Liver (tissue), 9 donors: Measurements from ENCODE around the gene GLI1. TPM values are rescaled to one million over a fixed set of nuclear protein-coding genes. Genes with fewer than 3 reads are reported as not detected.
A peak's percentile ranks its signal among the peaks of the same experiment; 100 is the strongest.

Experiments used
- DNase-seq: peaks from one replicate; pipeline ENCODE4 v3.0.0-alpha.2; 2017; ENCODE audit warnings: low spot score
- H3K27ac ChIP-seq, 2 donors: one replicate each; pipeline ENCODE4 v1.7.0; 2013; ENCODE audit warnings: inconsistent platforms in 2 of 2, low read length in 2 of 2, control low read depth in 1 of 2, low read depth in 1 of 2, mild to moderate bottlenecking in 1 of 2
- H3K27me3 ChIP-seq, 4 donors: one replicate each; pipeline versions ENCODE4 v1.6.1 to v1.7.0; 2013; ENCODE audit warnings: low read length in 3 of 4, inconsistent platforms in 1 of 4, mild to moderate bottlenecking in 1 of 4, moderate library complexity in 1 of 4; ENCODE audit not compliant: control insufficient read depth in 4 of 4, insufficient read depth in 4 of 4
- H3K36me3 ChIP-seq, 4 donors: one replicate each; pipeline versions ENCODE4 v1.6.1 to v1.7.0; 2013; ENCODE audit warnings: low read length in 3 of 4, mild to moderate bottlenecking in 3 of 4, low read depth in 1 of 4, moderate library complexity in 1 of 4; ENCODE audit not compliant: control insufficient read depth in 4 of 4, insufficient read depth in 3 of 4
- H3K4me1 ChIP-seq, 4 donors: one replicate each; pipeline versions ENCODE4 v1.6.1 to v1.7.0; 2013; ENCODE audit warnings: low read length in 3 of 4, mild to moderate bottlenecking in 3 of 4, moderate library complexity in 1 of 4; ENCODE audit not compliant: control insufficient read depth in 4 of 4, insufficient read depth in 4 of 4
- H3K4me3 ChIP-seq, 3 donors: one replicate each; pipeline versions ENCODE4 v1.6.1 to v1.7.0; 2013; ENCODE audit warnings: low read length in 3 of 3, control low read depth in 1 of 3, low read depth in 1 of 3, mild to moderate bottlenecking in 1 of 3
- H3K9ac ChIP-seq, 2 donors: one replicate each; pipeline ENCODE4 v1.7.0; 2013; ENCODE audit warnings: low read length in 2 of 2, mild to moderate bottlenecking in 2 of 2, moderate library complexity in 2 of 2, control low read depth in 1 of 2, low read depth in 1 of 2
- H3K9me3 ChIP-seq, 4 donors: one replicate each; pipeline versions ENCODE4 v1.6.1 to v1.7.0; 2013; ENCODE audit warnings: low read length in 3 of 4; ENCODE audit not compliant: control insufficient read depth in 4 of 4
- ATF3 ChIP-seq: IDR thresholded peaks from 2 replicates; pipeline ENCODE4 v1.6.1; 2016; ENCODE audit warnings: antibody characterized with exemption
- EGR1 ChIP-seq, 2 donors: IDR thresholded peaks; 2 replicates each; pipeline ENCODE4 v1.6.1; 2016 to 2018; ENCODE audit warnings: antibody characterized with exemption in 2 of 2, low read depth in 2 of 2
- FOXA1 ChIP-seq: IDR thresholded peaks from 2 replicates; pipeline ENCODE4 v1.6.1; 2016; ENCODE audit warnings: antibody characterized with exemption
- FOXA2 ChIP-seq: IDR thresholded peaks from 2 replicates; pipeline ENCODE4 v1.6.1; 2016; ENCODE audit warnings: antibody characterized with exemption
- GABPA ChIP-seq, 2 donors: IDR thresholded peaks in 1 of 2; conservative IDR thresholded peaks in 1 of 2; 2 replicates each; pipeline ENCODE4 v1.6.1; 2016; ENCODE audit warnings: antibody characterized with exemption in 2 of 2, mild to moderate bottlenecking in 1 of 2, moderate library complexity in 1 of 2
- HNF4A ChIP-seq, 2 donors: conservative IDR thresholded peaks; 2 replicates each; pipeline ENCODE4 v1.6.1; 2016; ENCODE audit warnings: antibody characterized with exemption in 2 of 2, mild to moderate bottlenecking in 2 of 2
- HNF4G ChIP-seq: IDR thresholded peaks from 2 replicates; pipeline ENCODE4 v1.6.1; 2016; ENCODE audit warnings: antibody characterized with exemption
- JUND ChIP-seq, 2 donors: IDR thresholded peaks; 2 replicates each; pipeline ENCODE4 v1.6.1; 2016; ENCODE audit warnings: antibody characterized with exemption in 2 of 2
- NR2F2 ChIP-seq: IDR thresholded peaks from 2 replicates; pipeline ENCODE4 v1.6.1; 2016; ENCODE audit warnings: antibody characterized with exemption
- RAD21 ChIP-seq, 2 donors: IDR thresholded peaks; 2 replicates each; pipeline ENCODE4 v1.6.1; 2016; ENCODE audit warnings: antibody characterized with exemption in 2 of 2, mild to moderate bottlenecking in 2 of 2
- RXRA ChIP-seq, 2 donors: IDR thresholded peaks; 2 replicates each; pipeline ENCODE4 v1.6.1; 2017 to 2018; ENCODE audit warnings: antibody characterized with exemption in 2 of 2, mild to moderate bottlenecking in 1 of 2
- SP1 ChIP-seq: IDR thresholded peaks from 2 replicates; pipeline ENCODE4 v1.6.1; 2018; ENCODE audit warnings: antibody characterized with exemption, mild to moderate bottlenecking
- TAF1 ChIP-seq: conservative IDR thresholded peaks from 2 replicates; pipeline ENCODE4 v1.6.1; 2016; ENCODE audit warnings: antibody characterized with exemption, mild to moderate bottlenecking
- YY1 ChIP-seq: IDR thresholded peaks from 2 replicates; pipeline ENCODE4 v1.6.1; 2016; ENCODE audit warnings: antibody characterized with exemption, mild to moderate bottlenecking
- WGBS: extraction: QIAGEN DNeasy Blood & Tissue Kit; methylation state at CpG from one replicate; pipeline ENCODE4 v1.1.7; 2013; 5-methylcytosine and 5-hydroxymethylcytosine counted together
- polyA plus RNA-seq, 2 donors: library from polyadenylated mRNA; stranded (reverse) in 1 of 2; unstranded in 1 of 2; fragments of 200-250 nt in 1 of 2; fragments of >200 nt in 1 of 2; fragmentation: Nextera tagmentation in 1 of 2; extraction: Ambion mirVana in 1 of 2; gene quantifications; one replicate each; pipeline versions ENCODE4 v1.2.1 to v1.2.3, GENCODE V29; 2013 to 2015
- total RNA-seq, 2 donors: library from RNA; depleted of rRNA; stranded (reverse); fragments of >200 nt; gene quantifications; one replicate each; pipeline ENCODE4 v1.2.3, GENCODE V29; 2014
- TF ChIP-seq, protein P1 (sequence below): IDR thresholded peaks from 2 replicates; pipeline ENCODE4 v1.6.1; 2016; ENCODE audit warnings: antibody characterized with exemption, mild to moderate bottlenecking
- TF ChIP-seq, protein P2 (sequence below): IDR thresholded peaks from 2 replicates; pipeline ENCODE4 v1.6.1; 2016; ENCODE audit warnings: antibody characterized with exemption
- TF ChIP-seq, protein P3 (sequence below): IDR thresholded peaks from 2 replicates; pipeline ENCODE4 v1.6.1; 2016; ENCODE audit warnings: antibody characterized with exemption
- TF ChIP-seq, protein P4 (sequence below): fragments of 150-350 bp; IDR thresholded peaks from 2 replicates; pipeline ENCODE4 v1.5.1; 2017; ENCODE audit warnings: improper control_type of control experiment, low read depth, low read length; ENCODE audit not compliant: missing input control
- donor health status: healthy.
- donor health status: healthy.
- donor health status: healthy.
- donor health status: healthy.
- donor health status: healthy.

GLI1 gene
- total and polyA plus RNA-seq, 4 donors, result 0.09 to 0.44 (median 0.24) TPM

DNA sequence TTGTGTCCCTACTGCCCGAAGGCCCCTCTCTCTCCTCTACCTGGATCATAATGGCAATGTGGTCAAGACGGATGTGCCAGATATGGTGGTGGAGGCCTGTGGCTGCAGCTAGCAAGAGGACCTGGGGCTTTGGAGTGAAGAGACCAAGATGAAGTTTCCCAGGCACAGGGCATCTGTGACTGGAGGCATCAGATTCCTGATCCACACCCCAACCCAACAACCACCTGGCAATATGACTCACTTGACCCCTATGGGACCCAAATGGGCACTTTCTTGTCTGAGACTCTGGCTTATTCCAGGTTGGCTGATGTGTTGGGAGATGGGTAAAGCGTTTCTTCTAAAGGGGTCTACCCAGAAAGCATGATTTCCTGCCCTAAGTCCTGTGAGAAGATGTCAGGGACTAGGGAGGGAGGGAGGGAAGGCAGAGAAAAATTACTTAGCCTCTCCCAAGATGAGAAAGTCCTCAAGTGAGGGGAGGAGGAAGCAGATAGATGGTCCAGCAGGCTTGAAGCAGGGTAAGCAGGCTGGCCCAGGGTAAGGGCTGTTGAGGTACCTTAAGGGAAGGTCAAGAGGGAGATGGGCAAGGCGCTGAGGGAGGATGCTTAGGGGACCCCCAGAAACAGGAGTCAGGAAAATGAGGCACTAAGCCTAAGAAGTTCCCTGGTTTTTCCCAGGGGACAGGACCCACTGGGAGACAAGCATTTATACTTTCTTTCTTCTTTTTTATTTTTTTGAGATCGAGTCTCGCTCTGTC, 2.7 kb upstream of the GLI1 start:
- DNase-seq, result no peak
- H3K4me3 ChIP-seq, result peak overlapping the region; percentile 67 to 92 (median 77)
- peak overlapping the region; percentile 94 to 96 for H3K27ac ChIP-seq
- peak overlapping the region; percentile 84 to 96 for H3K9ac ChIP-seq
- TF ChIP-seq YY1, result no peak
- no peak for TF ChIP-seq HNF4G
- TF ChIP-seq, protein P1, sequence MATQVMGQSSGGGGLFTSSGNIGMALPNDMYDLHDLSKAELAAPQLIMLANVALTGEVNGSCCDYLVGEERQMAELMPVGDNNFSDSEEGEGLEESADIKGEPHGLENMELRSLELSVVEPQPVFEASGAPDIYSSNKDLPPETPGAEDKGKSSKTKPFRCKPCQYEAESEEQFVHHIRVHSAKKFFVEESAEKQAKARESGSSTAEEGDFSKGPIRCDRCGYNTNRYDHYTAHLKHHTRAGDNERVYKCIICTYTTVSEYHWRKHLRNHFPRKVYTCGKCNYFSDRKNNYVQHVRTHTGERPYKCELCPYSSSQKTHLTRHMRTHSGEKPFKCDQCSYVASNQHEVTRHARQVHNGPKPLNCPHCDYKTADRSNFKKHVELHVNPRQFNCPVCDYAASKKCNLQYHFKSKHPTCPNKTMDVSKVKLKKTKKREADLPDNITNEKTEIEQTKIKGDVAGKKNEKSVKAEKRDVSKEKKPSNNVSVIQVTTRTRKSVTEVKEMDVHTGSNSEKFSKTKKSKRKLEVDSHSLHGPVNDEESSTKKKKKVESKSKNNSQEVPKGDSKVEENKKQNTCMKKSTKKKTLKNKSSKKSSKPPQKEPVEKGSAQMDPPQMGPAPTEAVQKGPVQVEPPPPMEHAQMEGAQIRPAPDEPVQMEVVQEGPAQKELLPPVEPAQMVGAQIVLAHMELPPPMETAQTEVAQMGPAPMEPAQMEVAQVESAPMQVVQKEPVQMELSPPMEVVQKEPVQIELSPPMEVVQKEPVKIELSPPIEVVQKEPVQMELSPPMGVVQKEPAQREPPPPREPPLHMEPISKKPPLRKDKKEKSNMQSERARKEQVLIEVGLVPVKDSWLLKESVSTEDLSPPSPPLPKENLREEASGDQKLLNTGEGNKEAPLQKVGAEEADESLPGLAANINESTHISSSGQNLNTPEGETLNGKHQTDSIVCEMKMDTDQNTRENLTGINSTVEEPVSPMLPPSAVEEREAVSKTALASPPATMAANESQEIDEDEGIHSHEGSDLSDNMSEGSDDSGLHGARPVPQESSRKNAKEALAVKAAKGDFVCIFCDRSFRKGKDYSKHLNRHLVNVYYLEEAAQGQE, result no peak
- no peak for TF ChIP-seq FOXA1
- TF ChIP-seq HNF4A (conservative IDR thresholded peaks at IDR 0.05), result no peak
- TF ChIP-seq, protein P2, sequence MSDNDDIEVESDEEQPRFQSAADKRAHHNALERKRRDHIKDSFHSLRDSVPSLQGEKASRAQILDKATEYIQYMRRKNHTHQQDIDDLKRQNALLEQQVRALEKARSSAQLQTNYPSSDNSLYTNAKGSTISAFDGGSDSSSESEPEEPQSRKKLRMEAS, result no peak
- TF ChIP-seq JUND (IDR thresholded peaks at IDR 0.05), result no peak
- TF ChIP-seq RXRA (IDR thresholded peaks at IDR 0.05), result no peak
- TF ChIP-seq SP1, result no peak
- no peaks in the 10 kb centered on the region for H3K9me3 ChIP-seq
- no peaks in the 10 kb centered on the region for H3K27me3 ChIP-seq
- H3K36me3 ChIP-seq, result no peaks in the 10 kb centered on the region
- H3K4me1 ChIP-seq, result peaks cover 16 to 51% (median 28%) of the 10 kb centered on the region in 4 donors
- 56% methylated on average over 6 of the region's 6 CpGs for WGBS

DNA sequence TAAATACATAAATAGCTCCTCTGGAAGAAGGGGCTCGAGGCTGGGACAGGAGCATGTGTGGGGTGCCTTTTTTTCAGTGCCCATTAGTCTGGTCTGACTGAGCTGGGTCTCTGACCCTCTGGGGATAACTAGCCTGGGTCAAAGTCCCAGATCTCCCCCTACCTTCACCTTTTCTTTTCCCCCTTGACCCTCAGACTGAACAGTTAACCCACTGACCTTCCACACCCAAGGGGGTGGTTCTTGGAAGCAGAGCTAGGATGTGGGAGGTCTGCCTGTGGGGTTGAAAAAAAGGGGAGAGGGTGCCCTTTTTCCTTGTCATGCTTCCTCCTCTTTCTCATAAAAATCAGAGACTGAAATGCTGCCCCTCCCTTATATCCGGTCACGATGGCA, 925 bp upstream of the GLI1 start:
- Histone ChIP-seq H3K4me1 (peaks cover 9 to 41% (median 24%) of the 10 kb centered on the region in 4 donors), H3K9me3 (no peaks in the 10 kb centered on the region), H3K36me3 (no peaks in the 10 kb centered on the region), H3K27ac (peak overlapping the region; percentile 94 to 96), H3K4me3 (peak overlapping the region; percentile 45 to 67 (median 45)), H3K27me3 (no peaks in the 10 kb centered on the region), H3K9ac (peak overlapping the region; percentile 72 to 87)
- DNase-seq, result no peak
- TF ChIP-seq, protein P1, result peak; percentile 59
- TF ChIP-seq NR2F2, result peak; percentile 64
- TF ChIP-seq ATF3, result no peak
- peak; percentile 47 for TF ChIP-seq YY1
- TF ChIP-seq, protein P3, sequence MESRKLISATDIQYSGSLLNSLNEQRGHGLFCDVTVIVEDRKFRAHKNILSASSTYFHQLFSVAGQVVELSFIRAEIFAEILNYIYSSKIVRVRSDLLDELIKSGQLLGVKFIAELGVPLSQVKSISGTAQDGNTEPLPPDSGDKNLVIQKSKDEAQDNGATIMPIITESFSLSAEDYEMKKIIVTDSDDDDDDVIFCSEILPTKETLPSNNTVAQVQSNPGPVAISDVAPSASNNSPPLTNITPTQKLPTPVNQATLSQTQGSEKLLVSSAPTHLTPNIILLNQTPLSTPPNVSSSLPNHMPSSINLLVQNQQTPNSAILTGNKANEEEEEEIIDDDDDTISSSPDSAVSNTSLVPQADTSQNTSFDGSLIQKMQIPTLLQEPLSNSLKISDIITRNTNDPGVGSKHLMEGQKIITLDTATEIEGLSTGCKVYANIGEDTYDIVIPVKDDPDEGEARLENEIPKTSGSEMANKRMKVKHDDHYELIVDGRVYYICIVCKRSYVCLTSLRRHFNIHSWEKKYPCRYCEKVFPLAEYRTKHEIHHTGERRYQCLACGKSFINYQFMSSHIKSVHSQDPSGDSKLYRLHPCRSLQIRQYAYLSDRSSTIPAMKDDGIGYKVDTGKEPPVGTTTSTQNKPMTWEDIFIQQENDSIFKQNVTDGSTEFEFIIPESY, result no peak
- peak in 1 of 2 donors; percentile 68 for TF ChIP-seq GABPA (IDR thresholded peaks at IDR 0.05 in 1 of 2, conservative IDR thresholded peaks at IDR 0.05 in 1 of 2)
- TF ChIP-seq, protein P2, result peak; percentile 27
- no peak for TF ChIP-seq FOXA2
- no peak for TF ChIP-seq EGR1 (IDR thresholded peaks at IDR 0.05; ENCODE audit: low read depth in 2 of 2)
- no peak for TF ChIP-seq RAD21 (IDR thresholded peaks at IDR 0.05)
- peak; percentile 42 for TF ChIP-seq FOXA1
- TF ChIP-seq JUND (IDR thresholded peaks at IDR 0.05), result peak in 1 of 2 donors; percentile 5
- TF ChIP-seq TAF1, result peak; percentile 66
- TF ChIP-seq, protein P4, sequence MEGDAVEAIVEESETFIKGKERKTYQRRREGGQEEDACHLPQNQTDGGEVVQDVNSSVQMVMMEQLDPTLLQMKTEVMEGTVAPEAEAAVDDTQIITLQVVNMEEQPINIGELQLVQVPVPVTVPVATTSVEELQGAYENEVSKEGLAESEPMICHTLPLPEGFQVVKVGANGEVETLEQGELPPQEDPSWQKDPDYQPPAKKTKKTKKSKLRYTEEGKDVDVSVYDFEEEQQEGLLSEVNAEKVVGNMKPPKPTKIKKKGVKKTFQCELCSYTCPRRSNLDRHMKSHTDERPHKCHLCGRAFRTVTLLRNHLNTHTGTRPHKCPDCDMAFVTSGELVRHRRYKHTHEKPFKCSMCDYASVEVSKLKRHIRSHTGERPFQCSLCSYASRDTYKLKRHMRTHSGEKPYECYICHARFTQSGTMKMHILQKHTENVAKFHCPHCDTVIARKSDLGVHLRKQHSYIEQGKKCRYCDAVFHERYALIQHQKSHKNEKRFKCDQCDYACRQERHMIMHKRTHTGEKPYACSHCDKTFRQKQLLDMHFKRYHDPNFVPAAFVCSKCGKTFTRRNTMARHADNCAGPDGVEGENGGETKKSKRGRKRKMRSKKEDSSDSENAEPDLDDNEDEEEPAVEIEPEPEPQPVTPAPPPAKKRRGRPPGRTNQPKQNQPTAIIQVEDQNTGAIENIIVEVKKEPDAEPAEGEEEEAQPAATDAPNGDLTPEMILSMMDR, result no peak
- peak; percentile 35 to 46 for TF ChIP-seq RXRA (IDR thresholded peaks at IDR 0.05)
- TF ChIP-seq SP1, result no peak
- peak; percentile 28 to 54 for TF ChIP-seq HNF4A (conservative IDR thresholded peaks at IDR 0.05)
- TF ChIP-seq HNF4G, result no peak
- 14% methylated on average over 3 of the region's 3 CpGs for WGBS
